H9 (cell line): ENCODE measurements around the gene RAPH1. TPM values are rescaled to one million over a fixed set of nuclear protein-coding genes. Genes with fewer than 3 reads are reported as not detected.
"Not testable (repeated sequence)": the region's sequence is repeated elsewhere in the genome, so short reads cannot be mapped to it uniquely, and the experiment has no call there.

Experiments
- DNase-seq: peaks from one replicate; pipeline ENCODE4 v3.0.0-alpha.2; 2017
- H2AFZ ChIP-seq: one replicate; pipeline ENCODE4 v1.6.1; 2013; ENCODE audit warnings: mild to moderate bottlenecking, low read length, control low read depth, moderate library complexity
- H2AK5ac ChIP-seq: 2 replicates; pipeline ENCODE4 v1.6.1; 2013; ENCODE audit warnings: low read length, control low read depth, mixed read lengths; ENCODE audit not compliant: insufficient read length
- H2BK120ac ChIP-seq: one replicate; pipeline ENCODE4 v1.6.1; 2013; ENCODE audit warnings: low read depth, mild to moderate bottlenecking, low read length, control low read depth, inconsistent platforms; ENCODE audit not compliant: poor library complexity, severe bottlenecking
- H2BK12ac ChIP-seq: 2 replicates; pipeline ENCODE4 v1.6.1; 2013; ENCODE audit warnings: low read length, control low read depth, mixed read lengths, low read depth; ENCODE audit not compliant: insufficient read length
- H2BK15ac ChIP-seq: 2 replicates; pipeline ENCODE4 v1.6.1; 2013; ENCODE audit warnings: low read depth, low read length, control low read depth
- H2BK20ac ChIP-seq: one replicate; pipeline ENCODE4 v1.6.1; 2013; ENCODE audit warnings: low read depth, mild to moderate bottlenecking, low read length, control low read depth, inconsistent platforms; ENCODE audit not compliant: poor library complexity, severe bottlenecking
- H2BK5ac ChIP-seq: 2 replicates; pipeline ENCODE4 v1.6.1; 2013; ENCODE audit warnings: low read length, control low read depth, mixed read lengths; ENCODE audit not compliant: insufficient read length
- H3K14ac ChIP-seq: 2 replicates; pipeline ENCODE4 v1.6.1; 2013; ENCODE audit warnings: low read length, control low read depth; ENCODE audit not compliant: insufficient read depth
- H3K18ac ChIP-seq: 2 replicates; pipeline ENCODE4 v1.6.1; 2013; ENCODE audit warnings: low read depth, mild to moderate bottlenecking, mixed read lengths, low read length, control low read depth; ENCODE audit not compliant: insufficient read length
- H3K23ac ChIP-seq: 2 replicates; pipeline ENCODE4 v1.6.1; 2013; ENCODE audit warnings: low read length, control low read depth, mixed read lengths, low read depth; ENCODE audit not compliant: insufficient read length
- H3K23me2 ChIP-seq: 2 replicates; pipeline ENCODE4 v1.6.1; 2013; ENCODE audit warnings: low read depth, mild to moderate bottlenecking, mixed read lengths, low read length, control low read depth; ENCODE audit not compliant: insufficient read length, poor library complexity, severe bottlenecking
- H3K27ac ChIP-seq: 2 replicates; pipeline ENCODE4 v1.5.1; 2013; ENCODE audit warnings: low read length, control low read depth, mixed read lengths, low read depth; ENCODE audit not compliant: insufficient read length
- H3K27me3 ChIP-seq: 2 replicates; pipeline ENCODE4 v1.6.1; 2013; ENCODE audit warnings: low read length, control low read depth, inconsistent platforms; ENCODE audit not compliant: insufficient read depth
- H3K4ac ChIP-seq: 2 replicates; pipeline ENCODE4 v1.6.1; 2013; ENCODE audit warnings: low read depth, mild to moderate bottlenecking, control low read depth, inconsistent platforms, low read length, moderate library complexity
- H3K4me1 ChIP-seq: 2 replicates; pipeline ENCODE4 v1.6.1; 2013; ENCODE audit warnings: low read length, control low read depth, inconsistent platforms; ENCODE audit not compliant: insufficient read depth
- H3K4me2 ChIP-seq: 2 replicates; pipeline ENCODE4 v1.6.1; 2013; ENCODE audit warnings: low read length, control low read depth, mixed read lengths; ENCODE audit not compliant: insufficient read length, insufficient read depth
- H3K56ac ChIP-seq: 2 replicates; pipeline ENCODE4 v1.6.1; 2013; ENCODE audit warnings: low read depth, mild to moderate bottlenecking, mixed read lengths, low read length, control low read depth; ENCODE audit not compliant: insufficient read length
- H3K79me1 ChIP-seq: 2 replicates; pipeline ENCODE4 v1.6.1; 2013; ENCODE audit warnings: low read depth, mild to moderate bottlenecking, moderate library complexity, low read length, control low read depth, inconsistent platforms; ENCODE audit not compliant: insufficient read depth, poor library complexity, severe bottlenecking
- H3K79me2 ChIP-seq: 2 replicates; pipeline ENCODE4 v1.6.1; 2013; ENCODE audit warnings: low read length, control low read depth, inconsistent platforms; ENCODE audit not compliant: insufficient read depth
- H3K9ac ChIP-seq: 2 replicates; pipeline ENCODE4 v1.6.1; 2013; ENCODE audit warnings: low read length, control low read depth, mixed read lengths; ENCODE audit not compliant: insufficient read length; ENCODE audit errors: extremely low read depth
- H3K9me3 ChIP-seq: one replicate; pipeline ENCODE4 v1.6.1; 2013; ENCODE audit warnings: low read depth, low read length, inconsistent platforms; ENCODE audit not compliant: control insufficient read depth
- H3T11ph ChIP-seq: one replicate; pipeline ENCODE4 v1.6.1; 2013; ENCODE audit warnings: mild to moderate bottlenecking, low read length, control low read depth, inconsistent platforms
- H4K20me1 ChIP-seq: one replicate; pipeline ENCODE4 v1.6.1; 2013; ENCODE audit not compliant: control insufficient read depth, insufficient read length, insufficient read depth
- H4K5ac ChIP-seq: 2 replicates; pipeline ENCODE4 v1.6.1; 2013; ENCODE audit warnings: low read depth, mild to moderate bottlenecking, mixed read lengths, low read length, control low read depth; ENCODE audit not compliant: insufficient read length
- H4K8ac ChIP-seq: replicated peaks from 2 replicates; pipeline ENCODE4 v1.6.1; 2013; ENCODE audit warnings: low read length, control low read depth, mixed read lengths, low read depth; ENCODE audit not compliant: insufficient read length
- H4K91ac ChIP-seq: 2 replicates; pipeline ENCODE4 v1.6.1; 2013; ENCODE audit warnings: low read depth, mild to moderate bottlenecking, moderate library complexity, mixed read lengths, low read length, control low read depth; ENCODE audit not compliant: insufficient read length
- H3K27ac Mint-ChIP-seq, 3 experiments: 2 replicates in 2 of 3; 3 replicates in 1 of 3; pipeline ENCODE4 v1.8.0; 2020 to 2021; ENCODE audit warnings: mixed read lengths in 3 of 3, mild to moderate bottlenecking in 1 of 3, moderate library complexity in 1 of 3
- H3K27me3 Mint-ChIP-seq: 2 replicates; pipeline ENCODE4 v1.8.0; 2021; ENCODE audit warnings: low read depth, mild to moderate bottlenecking, moderate library complexity, mixed read lengths
- H3K36me3 Mint-ChIP-seq, 3 experiments: 2 replicates in 2 of 3; 3 replicates in 1 of 3; pipeline ENCODE4 v1.8.0; 2020 to 2021; ENCODE audit warnings: low read depth in 3 of 3, mixed read lengths in 3 of 3; ENCODE audit not compliant: insufficient read depth in 1 of 3
- H3K4me1 Mint-ChIP-seq, 2 experiments: 2 replicates each; pipeline ENCODE4 v1.8.0; 2020; ENCODE audit warnings: mixed read lengths in 2 of 2
- H3K4me3 Mint-ChIP-seq, 2 experiments: 2 replicates in 1 of 2; 3 replicates in 1 of 2; pipeline ENCODE4 v1.8.0; 2020 to 2021; ENCODE audit warnings: mild to moderate bottlenecking in 2 of 2, mixed read lengths in 2 of 2, moderate library complexity in 1 of 2
- H3K9me3 Mint-ChIP-seq, 2 experiments: 2 replicates in 1 of 2; 3 replicates in 1 of 2; pipeline ENCODE4 v1.8.0; 2020; ENCODE audit warnings: mild to moderate bottlenecking in 2 of 2, mixed read lengths in 2 of 2, moderate library complexity in 1 of 2
- CTCF ChIP-seq: fragments of 200-600 bp; sonication (generic); conservative IDR thresholded peaks from 3 replicates; pipeline ENCODE4 v1.8.0; 2021; ENCODE audit warnings: antibody characterized with exemption, mild to moderate bottlenecking
- WGBS: extraction: QIAGEN DNeasy Blood & Tissue Kit; methylation state at CpG from one replicate; pipeline ENCODE4 v1.1.7; 2013; ENCODE audit warnings: missing lambda C conversion rate, low lambda C conversion rate, mixed read lengths; ENCODE audit not compliant: insufficient read length; ENCODE audit errors: extremely low coverage; 5-methylcytosine and 5-hydroxymethylcytosine counted together
- total RNA-seq: library from RNA; stranded (reverse); gene quantifications from 2 replicates; pipeline ENCODE4 v1.2.1, GENCODE V29; 2021

The RAPH1 gene
- total RNA-seq, 1 experiment from 2014 or later = 17.1 TPM

GRCh38 chr2:203431391-203432185, 103.5 kb downstream of the RAPH1 start:
- no peaks in the 10 kb centered on the region for H3K4me1 ChIP-seq
- H3K14ac ChIP-seq = no peak overlapping the region
- H3K9ac ChIP-seq = no peak overlapping the region
- H3K79me1 ChIP-seq = no peaks in the 10 kb centered on the region
- Mint-ChIP-seq H3K27ac (no peak overlapping the region), H3K36me3 (peaks cover 13 to 49% (median 46%) of the 10 kb centered on the region in 3 experiments; a peak in 6 of 7 replicates), H3K4me3 (no peak overlapping the region), H3K4me1 (no peaks in the 10 kb centered on the region), H3K9me3 (no peaks in the 10 kb centered on the region), H3K27me3 (no peaks in the 10 kb centered on the region)
- H3K4me2 ChIP-seq = no peak overlapping the region
- no peak overlapping the region for H3K27ac ChIP-seq
- H3K4ac ChIP-seq = no peak overlapping the region
- no peak overlapping the region for H2BK15ac ChIP-seq
- H2AFZ ChIP-seq = no peak overlapping the region
- no peak overlapping the region for H2BK120ac ChIP-seq
- H3K23me2 ChIP-seq = no peaks in the 10 kb centered on the region
- no peak overlapping the region for H2BK5ac ChIP-seq
- no peak overlapping the region for H4K8ac ChIP-seq
- no peaks in the 10 kb centered on the region for H4K20me1 ChIP-seq
- no peak overlapping the region for H4K5ac ChIP-seq
- H3K9me3 ChIP-seq = no peaks in the 10 kb centered on the region
- no peak overlapping the region for H4K91ac ChIP-seq
- no CpG with 5 or more reads among the region's 5 CpGs for WGBS
- H3K79me2 ChIP-seq = no peaks in the 10 kb centered on the region
- H2AK5ac ChIP-seq = no peak overlapping the region
- no peak overlapping the region for H3T11ph ChIP-seq
- no peak overlapping the region for H2BK12ac ChIP-seq
- no peak overlapping the region for H2BK20ac ChIP-seq
- no peak for TF ChIP-seq CTCF
- H3K27me3 ChIP-seq = no peaks in the 10 kb centered on the region
- H3K23ac ChIP-seq = no peak overlapping the region
- no peak overlapping the region for H3K18ac ChIP-seq
- no peak overlapping the region for H3K56ac ChIP-seq
- no peak for DNase-seq

- not testable (repeated sequence) for H2BK12ac ChIP-seq, H3T11ph ChIP-seq, H3K27ac Mint-ChIP-seq, H4K5ac ChIP-seq, H3K23ac ChIP-seq, DNase-seq, H3K79me1 ChIP-seq, H3K9me3 ChIP-seq, H3K56ac ChIP-seq, H4K20me1 ChIP-seq, H3K27ac ChIP-seq, H2BK20ac ChIP-seq, H4K91ac ChIP-seq, H2AFZ ChIP-seq, H3K4me1 Mint-ChIP-seq, H2BK120ac ChIP-seq, H3K4ac ChIP-seq, H3K18ac ChIP-seq, H2BK5ac ChIP-seq, H3K9ac ChIP-seq, H3K4me1 ChIP-seq, H4K8ac ChIP-seq, H3K79me2 ChIP-seq, H3K27me3 Mint-ChIP-seq, H3K9me3 Mint-ChIP-seq, H3K14ac ChIP-seq, H3K4me2 ChIP-seq, H3K27me3 ChIP-seq, H3K4me3 Mint-ChIP-seq, H2BK15ac ChIP-seq, H3K23me2 ChIP-seq, H2AK5ac ChIP-seq
- H3K36me3 Mint-ChIP-seq = peaks cover 13 to 65% (median 56%) of the 10 kb centered on the region in 3 experiments; a peak in 6 of 7 replicates
- WGBS = no CpG with 5 or more reads among the region's 4 CpGs
Measured at GRCh38 chr2:203429643-203430042, 105.5 kb downstream of the RAPH1 start.
